Upper lobe of right lung (tissue), 1 donor: ENCODE data around the gene AMY1A. TPM values are rescaled to one million over a fixed set of nuclear protein-coding genes. Genes with fewer than 3 reads are reported as not detected.
A peak's percentile ranks its signal among the peaks of the same experiment; 100 is the strongest.
"Not testable (repeated sequence)": the region's sequence is repeated elsewhere in the genome, so short reads cannot be mapped to it uniquely, and the experiment has no call there.

ENCODE experiments used
- ATAC-seq: fragments of 200-7000 bp; cut with Tn5 transposase; one replicate; pipeline ENCODE4 v1.9.1; 2020; ENCODE audit warnings: mild to moderate bottlenecking, moderate library complexity
- DNase-seq: peaks from one replicate; pipeline ENCODE4 v3.0.0-alpha.2; 2020
- H3K27ac ChIP-seq: fragments of 200-600 bp; one replicate; pipeline ENCODE4 v1.8.0; 2022
- H3K27me3 ChIP-seq: fragments of 200-600 bp; one replicate; pipeline ENCODE4 v1.8.0; 2022; ENCODE audit warnings: mild to moderate bottlenecking
- H3K36me3 ChIP-seq: fragments of 200-600 bp; one replicate; pipeline ENCODE4 v1.8.0; 2022
- H3K4me1 ChIP-seq: fragments of 200-600 bp; one replicate; pipeline ENCODE4 v1.8.0; 2022
- H3K4me3 ChIP-seq: fragments of 200-600 bp; one replicate; pipeline ENCODE4 v1.8.0; 2022; ENCODE audit warnings: mild to moderate bottlenecking
- H3K9me3 ChIP-seq: fragments of 200-600 bp; one replicate; pipeline ENCODE4 v1.8.0; 2022
- intact Hi-C: fragments of 100-400 bp; cut with DNase I; formaldehyde crosslinking; loops from one replicate; pipeline ENCODE4 v1.11.0; 2022
- total RNA-seq: library from RNA; stranded (reverse); fragmentation: NEBNext Ultra II Directional; extraction: Animal tissue kit (Norgen Biotek cat#: 25700); gene quantifications from one replicate; pipeline ENCODE4 v1.2.1, GENCODE V29; 2021
- donor health status: DM: no; HTN: yes; CAD: no; lungs with severe emphysema.

Gene AMY1A
- total RNA-seq, 1 donor from 2014 or later, result 1.6 TPM

DNA sequence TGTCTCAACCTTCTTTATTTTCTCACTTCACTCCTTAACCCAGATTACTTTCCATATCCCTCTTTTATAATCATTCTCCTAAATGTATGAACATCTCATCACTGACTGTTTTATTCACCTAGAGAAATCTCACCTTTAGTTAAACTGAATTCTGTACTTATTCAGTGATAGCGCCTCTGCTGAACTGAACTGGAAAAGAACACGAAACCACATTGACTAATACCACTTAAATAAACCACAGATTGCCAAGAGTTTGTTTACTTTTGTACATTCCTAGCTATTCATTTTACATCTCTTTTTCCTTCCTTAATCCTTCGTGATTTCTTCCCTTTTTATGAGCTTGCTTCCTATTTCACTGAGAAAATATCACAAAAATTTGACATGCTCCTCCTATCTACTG lies 52.1 kb downstream of the AMY1A start:
- H3K27ac ChIP-seq, H3K27me3 ChIP-seq, H3K36me3 ChIP-seq, intact Hi-C loops, H3K9me3 ChIP-seq, H3K4me3 ChIP-seq, DNase-seq, H3K4me1 ChIP-seq: not testable (repeated sequence)
- ATAC-seq, result peak; percentile 58

DNA sequence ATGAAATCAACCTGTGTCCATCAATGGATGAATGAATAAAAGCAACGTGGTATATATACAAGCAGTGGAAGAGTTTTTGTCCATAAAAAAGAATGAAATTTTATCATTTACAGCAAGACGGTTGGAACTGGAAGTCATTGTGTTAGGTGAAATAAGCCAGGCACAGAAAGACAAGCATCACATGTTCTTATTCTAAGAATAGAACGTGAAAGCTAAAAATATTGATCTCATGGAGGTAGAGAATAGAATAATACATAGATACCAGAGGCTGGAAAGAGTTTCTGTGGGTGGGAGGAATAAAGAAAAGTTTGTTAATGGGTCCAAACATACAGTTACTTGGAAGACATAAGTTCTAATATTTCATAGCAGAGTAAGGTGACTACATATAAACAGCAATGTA lies 54.8 kb downstream of the AMY1A start:
- H3K36me3 ChIP-seq, H3K27me3 ChIP-seq, H3K27ac ChIP-seq, intact Hi-C loops, DNase-seq, H3K4me1 ChIP-seq, H3K4me3 ChIP-seq, ATAC-seq, H3K9me3 ChIP-seq: not testable (repeated sequence)

Other genes starting within 250 kb of the AMY1A start
- 35.4 TPM for gene RNPC3, start 130.1 kb upstream of the AMY1A start, total RNA-seq
- gene AMY2B, start 84.2 kb upstream of the AMY1A start, total RNA-seq, result 25.4 TPM
- gene AMY2A, start 38.3 kb upstream of the AMY1A start, total RNA-seq, result not detected
- 4.1 TPM for gene AMY1B, start 40.5 kb downstream of the AMY1A start, total RNA-seq
- 8.7 TPM for gene AMY1C, start 94.1 kb downstream of the AMY1A start, total RNA-seq